GM19238 (cell line): ENCODE data around the gene USP53.
A peak's percentile ranks its signal among the peaks of the same experiment; 100 is the strongest.
"Not testable (repeated sequence)": the region's sequence is repeated elsewhere in the genome, so short reads cannot be mapped to it uniquely, and the experiment has no call there.

ENCODE experiments used
- DNase-seq: peaks from one replicate; pipeline ENCODE4 v3.0.0; 2011; ENCODE audit warnings: low spot score; ENCODE audit not compliant: insufficient read length

USP53 gene

GRCh38 chr4:119271361-119272085, 59.0 kb downstream of the USP53 start:
- no peak for DNase-seq

DNA sequence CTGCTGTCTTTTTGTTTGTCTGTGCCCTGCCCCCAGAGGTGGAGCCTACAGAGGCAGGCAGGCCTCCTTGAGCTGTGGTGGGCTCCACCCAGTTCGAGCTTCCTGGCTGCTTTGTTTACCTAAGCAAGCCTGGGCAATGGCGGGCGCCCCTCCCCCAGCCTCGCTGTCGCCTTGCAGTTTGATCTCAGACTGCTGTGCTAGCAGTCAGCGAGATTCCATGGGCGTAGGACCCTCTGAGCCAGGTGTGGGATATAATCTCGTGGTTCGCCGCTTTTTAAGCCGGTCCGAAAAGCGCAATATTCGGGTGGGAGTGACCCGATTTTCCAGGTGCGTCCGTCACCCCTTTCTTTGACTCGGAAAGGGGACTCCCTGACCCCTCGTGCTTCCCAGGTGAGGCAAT, 67.0 kb downstream of the USP53 start:
- DNase-seq = not testable (repeated sequence)

DNA sequence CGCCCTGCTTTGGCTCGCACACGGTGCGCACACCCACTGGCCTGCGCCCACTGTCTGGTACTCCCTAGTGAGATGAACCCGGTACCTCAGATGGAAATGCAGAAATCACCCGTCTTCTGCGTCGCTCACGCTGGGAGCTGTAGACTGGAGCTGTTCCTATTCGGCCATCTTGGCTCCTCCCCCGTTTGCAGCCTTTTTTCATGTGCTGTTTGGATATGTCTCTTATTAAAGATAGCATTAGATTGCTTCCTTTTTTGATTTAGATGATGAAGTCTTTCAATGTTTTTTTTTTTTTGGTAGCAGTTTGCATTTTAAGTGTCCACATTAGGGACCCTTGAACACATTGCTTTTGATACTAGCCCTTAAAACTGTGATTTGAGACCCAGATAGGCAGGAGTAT, 67.4 kb downstream of the USP53 start:
- DNase-seq = not testable (repeated sequence)

DNA sequence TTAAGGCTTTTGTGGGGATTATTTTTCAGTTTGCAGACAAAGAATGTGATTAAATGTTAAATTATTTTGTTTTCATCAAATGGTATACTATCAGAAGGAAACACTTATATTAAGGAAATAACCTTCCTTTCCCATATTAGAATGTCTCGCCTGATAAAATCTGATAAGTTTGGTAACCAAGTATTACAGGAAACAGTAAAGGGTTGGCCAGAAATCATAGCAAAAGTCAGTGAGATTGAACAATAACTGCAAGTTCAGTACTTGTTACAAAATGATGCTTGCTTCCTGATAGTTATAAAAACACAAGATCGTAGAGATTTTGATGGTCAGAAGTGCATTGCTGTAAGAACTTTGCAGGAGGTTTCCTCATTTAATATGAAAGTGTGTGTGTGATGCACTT, 68.9 kb downstream of the USP53 start:
- no peak for DNase-seq

- no peak for DNase-seq
Measured at GRCh38 chr4:119284876-119285780, 72.6 kb downstream of the USP53 start.

DNA sequence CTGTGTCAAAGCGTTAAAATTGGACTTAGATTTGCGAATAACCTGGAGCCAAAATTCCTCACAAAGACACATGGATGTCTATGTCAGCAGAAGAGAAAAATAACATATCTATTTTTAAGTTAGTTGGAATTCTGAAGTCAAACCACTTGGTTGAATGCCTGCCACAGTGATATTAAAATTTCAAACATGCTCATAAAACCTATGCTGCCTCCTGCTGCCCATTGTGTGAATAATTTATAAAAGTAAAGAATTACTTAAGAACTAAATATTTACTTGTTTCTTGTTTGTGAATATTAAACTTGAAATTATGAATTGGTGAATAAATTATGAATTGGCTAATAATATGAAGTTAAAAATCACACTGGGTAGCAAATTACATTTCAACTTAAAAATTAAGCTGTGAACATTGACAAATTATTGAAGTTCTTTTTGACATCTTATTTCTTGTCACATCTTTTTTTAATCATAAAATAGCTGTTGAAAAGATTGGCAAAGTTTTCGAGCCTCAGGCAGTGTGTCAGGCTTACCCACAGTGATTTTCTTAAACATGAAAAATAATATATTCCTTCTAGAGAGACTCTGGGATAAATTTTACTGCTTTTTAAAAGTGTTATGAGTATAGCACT, 74.0 kb downstream of the USP53 start:
- no peak for DNase-seq

DNA sequence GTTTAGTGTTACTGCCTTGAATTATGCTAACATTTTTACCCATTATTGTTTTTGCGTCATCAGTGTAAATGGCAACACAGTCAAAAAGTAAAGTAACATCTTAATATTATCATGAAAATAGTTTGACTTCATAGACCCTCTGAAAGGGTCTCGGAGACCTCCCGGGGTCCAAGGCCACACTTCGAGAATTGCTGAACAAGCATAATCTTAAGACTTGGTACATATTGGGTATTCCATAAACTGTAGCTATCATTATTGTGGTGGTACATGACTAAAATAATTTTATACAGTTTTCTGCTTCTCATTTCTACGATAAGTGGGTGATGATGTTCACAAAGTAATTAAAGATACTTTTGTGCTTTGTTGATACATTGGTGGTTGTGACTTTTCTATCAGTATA, 76.8 kb downstream of the USP53 start:
- DNase-seq = no peak

GRCh38 chr4:119290598-119290997, 78.1 kb downstream of the USP53 start:
- no peak for DNase-seq

DNA sequence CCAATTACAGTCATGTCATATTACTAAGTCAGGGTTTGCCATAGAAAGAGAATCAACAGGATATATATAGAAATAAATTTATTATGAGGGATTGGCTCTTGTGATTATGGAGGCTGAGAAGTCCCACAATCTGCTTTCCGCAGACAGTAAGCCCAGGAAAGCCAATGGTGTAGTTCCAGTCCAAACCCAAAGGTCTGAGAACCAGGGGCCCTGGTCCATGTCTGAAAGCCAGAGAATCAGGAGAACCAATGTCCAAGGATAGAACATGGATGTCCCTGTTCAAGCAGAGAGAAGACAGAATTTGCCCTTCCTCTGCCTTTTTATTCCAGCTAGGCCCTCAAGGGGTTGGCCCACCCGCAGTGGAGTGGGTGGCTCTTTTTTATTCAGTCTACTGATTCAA, 83.8 kb downstream of the USP53 start:
- DNase-seq = no peak

GRCh38 chr4:119297795-119298194, 85.3 kb downstream of the USP53 start:
- no peak for DNase-seq

- DNase-seq = no peak
Measured at GRCh38 chr4:119299260-119299671, 86.8 kb downstream of the USP53 start.

- no peak for DNase-seq
Measured at GRCh38 chr4:119299741-119300100, 87.2 kb downstream of the USP53 start.

DNA sequence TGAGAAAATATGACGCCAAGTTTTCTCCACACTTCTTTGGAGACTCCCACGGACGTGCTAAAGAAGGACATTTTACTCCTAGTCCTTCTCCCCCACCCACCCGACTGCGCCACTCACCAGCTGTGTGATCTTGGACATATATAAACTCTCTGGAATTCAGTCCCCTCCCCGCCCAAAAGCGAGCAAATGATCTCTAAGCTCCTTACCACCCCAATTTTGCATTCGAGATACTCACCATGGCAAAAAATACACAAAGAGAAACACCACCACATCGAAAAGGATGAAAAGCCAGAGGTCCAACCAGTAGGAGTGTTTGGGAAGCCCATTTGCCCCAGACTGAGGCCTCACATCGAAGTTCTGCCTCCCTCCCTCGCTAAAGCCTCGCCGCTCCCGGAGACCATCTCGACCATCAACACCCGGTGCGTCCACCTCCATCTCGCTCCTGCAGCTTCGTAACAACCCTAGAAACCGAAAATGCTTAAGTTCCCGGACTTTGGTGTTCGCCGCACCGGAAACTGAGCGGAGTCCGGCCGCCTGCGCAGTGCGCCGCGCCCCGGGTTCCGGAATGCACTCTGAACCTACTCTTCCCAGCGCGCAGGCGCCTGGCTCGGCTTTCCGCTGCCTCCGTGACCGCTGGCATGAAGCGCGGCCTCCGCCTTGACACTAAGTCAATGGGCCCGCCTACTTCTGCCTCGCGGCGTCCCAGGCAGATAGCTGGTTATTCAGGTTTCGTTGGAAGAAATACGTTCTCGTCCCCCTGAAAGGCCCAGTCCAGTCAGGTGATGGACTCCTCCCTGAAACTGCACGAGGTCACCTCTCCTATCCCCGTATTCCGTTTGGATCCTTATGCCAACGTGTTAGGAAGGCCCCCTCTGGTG, 87.8 kb downstream of the USP53 start:
- peak; percentile 72 for DNase-seq

GRCh38 chr4:119302073-119302832, 89.7 kb downstream of the USP53 start:
- DNase-seq = no peak

DNA sequence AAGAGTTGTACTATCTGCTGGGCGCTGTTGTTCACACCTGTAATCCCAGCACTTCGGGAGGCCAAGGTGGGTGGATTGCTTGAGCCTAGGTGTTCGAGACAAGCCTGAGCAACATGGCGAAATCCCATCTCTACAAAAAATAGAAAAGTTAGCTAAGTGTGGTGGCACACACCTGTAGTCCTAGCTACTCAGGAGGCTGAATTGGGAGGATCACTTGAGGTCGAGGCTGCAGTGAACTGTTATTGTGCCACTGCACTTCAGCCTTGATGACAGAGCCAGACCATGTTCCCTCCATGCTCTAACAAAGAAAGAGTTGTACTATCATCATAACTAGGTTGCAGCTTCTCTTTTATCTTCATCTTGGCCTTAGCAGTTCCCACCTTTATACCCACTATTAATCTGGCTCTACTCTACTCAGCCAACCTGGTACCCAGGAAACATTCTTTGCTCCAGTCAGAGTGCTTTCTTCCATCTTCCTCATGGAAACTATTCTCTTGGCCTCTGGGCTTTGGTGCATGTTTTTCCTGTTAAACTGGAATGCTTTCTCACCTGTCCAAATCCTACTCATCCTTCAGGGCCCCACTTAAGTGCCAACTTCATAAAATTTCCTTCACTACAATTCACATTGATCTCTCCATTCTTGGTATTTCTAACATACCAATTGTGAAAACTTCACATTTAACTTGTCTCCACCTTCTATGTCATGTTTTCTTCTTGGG, 91.2 kb downstream of the USP53 start:
- no peak for DNase-seq

- DNase-seq = no peak
Measured at GRCh38 chr4:119304431-119304830, 91.9 kb downstream of the USP53 start.

DNA sequence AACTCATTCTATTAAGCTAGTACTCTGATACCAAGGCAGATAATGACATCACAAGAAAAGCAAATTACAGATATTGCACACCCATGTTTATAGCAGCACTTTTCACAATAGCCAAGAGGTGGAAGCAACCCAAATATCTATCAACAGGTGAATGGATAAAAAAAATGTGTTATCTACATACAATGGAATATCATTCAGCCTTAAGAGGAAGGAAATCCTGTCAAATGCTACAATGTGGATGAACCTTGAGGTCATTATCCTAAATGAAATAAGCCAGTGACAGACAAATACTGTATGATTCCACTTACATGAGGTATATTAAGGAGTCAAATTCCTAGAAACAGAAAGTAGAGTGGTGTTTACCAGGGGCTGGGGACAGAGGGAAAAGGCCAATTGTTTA, 95.1 kb downstream of the USP53 start:
- no peak for DNase-seq

DNA sequence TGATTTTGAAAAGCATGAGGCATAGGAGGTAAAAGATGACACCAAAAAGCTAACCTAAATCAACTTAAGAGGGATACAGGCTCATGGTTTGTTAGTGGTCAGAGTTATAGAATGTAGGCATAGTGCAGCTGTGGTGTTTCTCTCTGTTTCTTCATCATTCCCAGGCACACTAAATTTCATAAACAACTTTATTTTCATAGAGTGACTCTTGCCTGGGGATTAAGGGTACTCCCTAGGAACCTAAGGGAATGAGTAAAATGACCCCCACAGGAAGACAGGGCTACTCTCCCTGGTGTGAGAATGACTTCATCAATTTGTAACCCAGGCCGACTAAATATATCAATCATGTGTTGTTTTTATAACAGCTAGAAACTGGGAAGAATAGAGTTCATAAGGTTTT, 98.3 kb downstream of the USP53 start:
- no peak for DNase-seq

- DNase-seq = no peak
Measured at GRCh38 chr4:119313237-119313636, 100.7 kb downstream of the USP53 start.

- DNase-seq = no peak
Measured at GRCh38 chr4:119314356-119314755, 101.8 kb downstream of the USP53 start.
